ENCODE measurements around the gene GCNT4.

GRCh38 chr5:75091597-75091996 lies 39.2 kb upstream of the GCNT4 start:
- TF ChIP-seq CTCF (IDR thresholded peaks at IDR 0.05; ENCODE audit: extremely low read depth in 1 of 2, insufficient read depth in 1 of 2, low read depth in 1 of 2, low read length in 2 of 2) = no peak
- no peak for TF ChIP-seq MAX (IDR thresholded peaks at IDR 0.05; ENCODE audit: insufficient read depth, insufficient read length)
- no peak for TF ChIP-seq POLR2AphosphoS5 (IDR thresholded peaks at IDR 0.05; ENCODE audit: insufficient read depth, low read depth, low read length)
- TF ChIP-seq EZH2 (IDR thresholded peaks at IDR 0.05; ENCODE audit: borderline replicate concordance, low read depth, low read length, severe bottlenecking) = no peak
- no peak for TF ChIP-seq JUN (IDR thresholded peaks at IDR 0.05; ENCODE audit: borderline replicate concordance, insufficient read depth, insufficient read length, low read depth)
- TF ChIP-seq POLR2A (IDR thresholded peaks at IDR 0.05; ENCODE audit: low read depth, low read length) = no peak
- TF ChIP-seq MYC (IDR thresholded peaks at IDR 0.05; ENCODE audit: low read depth, low read length) = no peak
